GM18951 (cell line): ENCODE data around the gene ATP1A4.
"Not testable (repeated sequence)": the region's sequence is repeated elsewhere in the genome, so short reads cannot be mapped to it uniquely, and the experiment has no call there.

Source experiments
- POLR2A ChIP-seq: IDR thresholded peaks from 4 replicates; pipeline ENCODE4 v1.6.1; 2011; ENCODE audit warnings: mild to moderate bottlenecking; ENCODE audit not compliant: insufficient read length, insufficient read depth; ENCODE audit errors: extremely low read depth
- in situ Hi-C: fragments of 300-500 bp; cut with MboI; formaldehyde crosslinking; loops from one replicate; pipeline ENCODE4 v1.12.0; 2022; ENCODE audit warnings: low sequenced_read_pairs, mixed read lengths, inconsistent platforms; ENCODE audit not compliant: unreplicated experiment

The ATP1A4 gene

DNA sequence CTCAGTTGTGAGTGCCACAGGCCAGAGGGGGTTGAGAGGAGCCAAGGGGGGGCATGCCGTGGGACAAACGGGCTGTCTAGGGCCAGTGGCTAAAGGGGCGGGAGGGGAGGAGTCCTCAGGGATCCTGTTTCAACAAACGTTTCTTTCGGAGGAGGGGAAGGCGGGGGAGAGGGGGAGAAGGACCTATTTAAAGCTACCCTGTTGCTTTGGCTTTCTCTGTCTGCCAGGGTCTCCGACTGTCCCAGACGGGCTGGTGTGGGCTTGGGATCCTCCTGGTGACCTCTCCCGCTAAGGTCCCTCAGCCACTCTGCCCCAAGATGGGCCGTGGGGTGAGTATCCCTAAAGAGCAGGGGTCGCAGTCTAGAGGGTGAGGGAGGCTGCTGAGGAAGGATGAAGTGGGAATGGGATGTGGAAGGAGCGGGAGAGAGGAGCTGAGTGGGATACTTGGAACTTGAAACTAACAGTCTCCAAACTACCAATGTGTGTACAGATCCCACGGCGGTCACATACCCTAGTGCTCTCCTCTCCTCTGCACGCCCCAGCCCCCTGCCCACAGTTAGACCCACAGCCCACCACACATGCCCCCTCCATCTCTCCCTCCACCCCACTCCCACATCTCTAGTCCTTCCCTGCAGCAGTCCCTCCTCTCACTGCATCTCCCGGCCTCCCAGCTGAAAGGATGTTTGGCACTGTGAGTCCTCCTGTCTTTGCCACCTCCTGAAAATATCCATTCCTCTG, 35.7 kb upstream of the ATP1A4 start, which contains the start of gene ATP1A2:
Gene ATP1A2, plus strand, starts transcription at position 215 of the 738 bp plus-strand sequence. Its CDS starts 103 bp downstream, at position 318.
- no peak for TF ChIP-seq POLR2A
- in situ Hi-C loops = loop anchor here (10.0 kb wide), 1 partner anchor 129 kb away; no protein-coding TSS in a partner anchor

DNA sequence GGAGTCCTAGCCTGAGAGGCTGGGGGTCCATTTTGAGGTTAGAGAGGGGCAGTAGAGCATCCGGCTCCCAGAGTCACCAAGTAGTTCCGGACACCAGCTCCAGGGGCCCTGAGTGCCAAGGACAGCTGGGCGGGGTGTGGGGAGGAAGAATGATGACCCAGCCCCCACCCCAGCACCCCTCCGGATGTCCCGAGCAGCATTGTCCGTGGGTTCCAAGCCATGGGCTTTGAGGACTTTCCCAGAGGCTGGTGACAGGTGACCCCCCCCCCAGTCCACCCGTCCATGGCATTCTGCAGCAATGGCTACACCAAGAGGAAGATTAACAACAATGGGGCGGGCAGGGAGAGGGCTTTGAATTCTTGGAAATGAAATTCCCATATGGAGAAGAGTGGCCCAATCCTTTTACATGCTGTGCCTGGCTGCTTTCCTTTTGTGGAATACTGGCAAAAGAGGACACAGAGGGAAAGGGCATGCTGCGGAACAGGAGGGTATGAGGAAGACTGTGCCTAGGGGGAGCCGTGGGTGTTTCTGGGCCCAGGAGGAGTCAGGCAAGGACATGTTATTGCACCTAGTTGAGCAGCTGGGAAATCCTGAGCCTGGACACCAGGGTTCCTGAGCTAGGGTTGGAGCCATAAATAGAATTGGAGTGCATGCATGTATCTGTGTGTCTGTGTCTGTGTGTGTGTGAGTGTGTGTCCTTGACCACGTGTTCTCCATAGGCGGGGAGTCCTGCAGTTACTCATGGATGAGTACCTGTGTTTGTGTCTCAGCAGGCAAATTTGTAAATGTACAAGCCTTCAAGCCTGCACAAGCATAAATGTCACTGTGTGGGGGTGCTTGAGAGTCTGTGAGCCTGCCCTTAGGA, 34.9 kb upstream of the ATP1A4 start:
- no peak for TF ChIP-seq POLR2A
- in situ Hi-C loops = loop anchor here (10.0 kb wide), 1 partner anchor 128 kb away; no protein-coding TSS in a partner anchor

DNA sequence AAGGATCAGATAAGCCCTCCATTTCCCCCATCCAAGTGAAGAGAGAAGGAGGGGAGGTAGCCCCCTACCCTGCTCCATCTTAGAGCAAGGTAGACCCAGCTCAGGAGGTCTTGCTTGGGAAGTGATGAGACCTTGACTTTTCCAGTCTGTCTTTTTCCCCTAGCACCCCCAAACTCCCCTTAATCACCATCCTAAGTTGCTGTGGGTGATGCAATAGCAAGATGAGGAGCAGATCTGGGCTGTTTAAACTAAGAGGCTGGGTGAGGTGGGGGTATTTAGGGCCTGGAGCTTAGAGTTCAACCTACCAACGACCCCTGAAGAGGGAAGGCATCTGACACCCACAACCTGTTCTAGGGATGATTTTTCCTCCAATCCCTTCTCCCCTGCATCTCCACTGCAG, 34.1 kb upstream of the ATP1A4 start:
- TF ChIP-seq POLR2A = no peak
- in situ Hi-C loops = loop anchor here (10.0 kb wide), 1 partner anchor 128 kb away; no protein-coding TSS in a partner anchor

DNA sequence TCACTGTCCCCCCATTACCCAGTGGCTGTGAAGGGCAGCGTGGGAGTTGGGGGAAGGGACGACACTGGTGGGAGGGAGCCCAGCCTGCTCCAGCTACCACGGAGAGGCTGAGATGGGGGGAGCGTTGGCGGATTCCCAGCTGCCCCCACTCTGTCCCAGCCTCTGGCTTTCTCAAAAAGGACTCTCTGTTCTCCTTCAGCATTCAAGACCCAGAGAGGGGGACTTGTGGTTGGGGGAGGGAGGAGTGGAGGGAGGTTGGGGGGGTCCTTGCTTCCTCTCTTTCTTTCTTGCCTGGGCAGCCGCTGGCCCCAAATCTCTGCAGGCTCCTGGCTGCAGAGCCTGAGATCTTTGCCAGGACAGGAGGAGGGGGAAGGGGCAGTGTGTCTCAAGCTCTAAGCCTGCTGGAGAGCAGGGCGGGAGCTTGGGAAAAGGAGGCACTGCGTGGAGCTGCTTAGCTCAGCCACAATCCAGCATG, 33.7 kb upstream of the ATP1A4 start:
- no peak for TF ChIP-seq POLR2A
- in situ Hi-C loops = loop anchor here (10.0 kb wide), 1 partner anchor 127 kb away; no protein-coding TSS in a partner anchor

DNA sequence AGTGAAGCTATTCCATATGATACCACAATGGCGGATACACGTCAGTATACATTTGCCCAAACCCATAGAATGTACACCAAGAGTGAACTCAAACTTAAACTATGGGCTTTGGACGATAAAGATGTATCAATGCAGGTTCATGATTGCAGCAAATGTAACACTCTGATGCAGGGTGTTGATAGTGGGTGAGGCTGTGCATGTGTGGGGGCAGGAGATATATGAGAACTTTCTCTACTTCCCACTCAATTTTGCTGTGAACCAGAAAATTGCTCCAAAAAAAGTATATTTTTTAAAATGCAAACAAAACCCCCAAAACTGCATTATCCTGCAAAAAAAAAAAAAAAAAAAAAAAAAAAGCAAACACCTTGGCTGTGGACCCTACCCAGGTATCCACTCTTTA, 32.5 kb upstream of the ATP1A4 start:
- TF ChIP-seq POLR2A = no peak
- in situ Hi-C loops = loop anchor here (10.0 kb wide), 1 partner anchor 126 kb away; no protein-coding TSS in a partner anchor

DNA sequence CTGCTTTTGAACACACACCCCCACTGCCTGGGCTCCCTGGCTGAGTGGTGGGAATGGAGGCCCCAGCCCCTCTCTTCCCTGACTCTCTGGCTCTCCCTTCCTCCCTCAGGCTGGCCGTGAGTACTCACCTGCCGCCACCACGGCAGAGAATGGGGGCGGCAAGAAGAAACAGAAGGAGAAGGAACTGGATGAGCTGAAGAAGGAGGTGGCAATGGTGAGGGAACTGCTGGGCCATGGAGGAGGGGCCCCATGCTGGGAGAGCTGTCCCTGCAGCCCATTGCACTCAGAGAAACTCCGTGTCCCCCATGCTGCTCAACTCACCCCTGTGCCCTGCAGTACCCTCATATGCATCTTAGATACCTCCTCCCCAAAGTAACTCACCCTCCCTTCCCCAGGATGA, 30.6 kb upstream of the ATP1A4 start:
- no peak for TF ChIP-seq POLR2A
- in situ Hi-C loops = no loop called here

DNA sequence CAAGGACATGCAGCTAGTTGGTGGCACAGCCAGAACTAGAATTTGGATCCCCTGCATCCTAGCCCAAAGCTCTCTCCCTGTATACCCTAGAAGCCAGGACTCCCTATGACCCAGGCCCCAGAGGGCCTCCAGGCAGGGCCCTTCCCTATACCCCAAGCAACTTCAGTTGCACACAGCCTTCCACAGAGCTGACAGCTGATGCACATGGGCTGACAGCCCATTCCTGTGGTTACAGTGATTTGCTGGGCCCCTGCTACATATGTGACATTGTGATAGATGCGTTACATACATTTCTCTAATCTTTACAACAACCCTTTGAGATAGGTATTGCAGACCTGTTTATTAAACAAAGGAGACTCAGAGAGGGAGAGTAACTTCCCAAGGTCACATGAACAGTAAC, 30.0 kb upstream of the ATP1A4 start:
- in situ Hi-C loops = no loop called here
- no peak for TF ChIP-seq POLR2A

DNA sequence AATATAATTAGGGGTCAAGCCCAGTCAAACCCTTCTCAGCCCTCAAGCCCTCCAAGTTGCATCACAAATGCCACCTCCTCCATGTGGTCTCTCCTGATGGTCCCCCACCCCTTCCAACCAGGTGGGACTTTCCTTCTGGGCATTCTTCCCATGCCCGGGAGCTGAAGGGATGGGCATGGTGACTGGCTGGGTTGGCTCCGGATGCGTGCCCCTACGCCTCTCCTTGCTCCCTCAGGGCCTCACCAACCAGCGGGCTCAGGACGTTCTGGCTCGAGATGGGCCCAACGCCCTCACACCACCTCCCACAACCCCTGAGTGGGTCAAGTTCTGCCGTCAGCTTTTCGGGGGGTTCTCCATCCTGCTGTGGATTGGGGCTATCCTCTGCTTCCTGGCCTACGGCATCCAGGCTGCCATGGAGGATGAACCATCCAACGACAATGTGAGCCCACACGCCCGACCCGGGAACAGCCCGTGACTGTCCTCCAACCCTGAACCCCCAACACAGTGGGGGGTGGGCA, 28.4 kb upstream of the ATP1A4 start:
- no peak for TF ChIP-seq POLR2A
- in situ Hi-C loops = no loop called here

DNA sequence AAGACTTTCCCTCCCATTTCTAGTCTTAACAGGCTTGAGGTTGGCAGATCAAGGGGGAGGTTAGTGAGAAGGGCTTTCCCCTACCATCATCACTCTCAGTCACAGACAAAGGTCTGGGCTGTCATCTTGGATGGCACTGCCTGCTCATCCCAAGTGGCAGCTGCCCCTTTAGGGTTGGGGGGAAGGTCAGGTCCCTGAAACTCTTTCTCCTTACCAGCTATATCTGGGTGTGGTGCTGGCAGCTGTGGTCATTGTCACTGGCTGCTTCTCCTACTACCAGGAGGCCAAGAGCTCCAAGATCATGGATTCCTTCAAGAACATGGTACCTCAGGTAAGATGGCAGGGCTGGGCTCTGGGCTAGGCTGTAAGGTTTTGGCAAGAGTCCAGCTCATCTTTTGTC, 27.7 kb upstream of the ATP1A4 start:
- in situ Hi-C loops = no loop called here
- no peak for TF ChIP-seq POLR2A

DNA sequence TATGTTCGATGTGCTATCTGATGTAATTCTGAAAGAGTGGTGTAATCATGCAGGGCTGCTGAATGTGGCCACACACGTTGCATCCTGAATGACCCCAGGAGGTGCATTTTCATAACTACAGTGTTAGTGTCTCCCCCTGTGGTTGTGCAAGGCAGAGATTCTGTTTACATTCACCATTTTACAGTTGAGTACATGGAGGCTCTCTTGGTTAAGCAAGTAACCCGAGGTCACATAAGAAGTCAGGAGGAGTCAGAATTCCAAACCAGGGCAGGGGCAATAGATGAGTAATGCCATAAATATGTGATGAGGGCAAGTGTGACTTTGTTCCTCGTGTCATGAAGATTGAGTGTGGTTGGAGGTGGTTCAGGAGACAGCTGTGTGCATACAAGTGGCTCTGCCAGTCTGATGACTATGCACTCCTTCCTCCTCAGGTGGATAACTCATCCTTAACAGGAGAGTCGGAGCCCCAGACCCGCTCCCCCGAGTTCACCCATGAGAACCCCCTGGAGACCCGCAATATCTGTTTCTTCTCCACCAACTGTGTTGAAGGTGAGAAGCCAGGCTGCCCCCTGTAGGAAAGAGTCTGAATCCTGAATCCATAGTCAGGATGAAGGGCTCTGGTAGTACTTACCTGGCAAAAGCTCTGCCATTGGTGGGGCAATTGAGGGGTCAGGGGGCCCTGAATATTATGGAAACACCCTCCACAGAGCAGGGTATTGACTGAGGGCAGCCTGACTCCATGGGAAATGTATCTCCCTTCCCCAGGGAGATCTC, 26.5 kb upstream of the ATP1A4 start:
- in situ Hi-C loops = no loop called here
- no peak for TF ChIP-seq POLR2A

DNA sequence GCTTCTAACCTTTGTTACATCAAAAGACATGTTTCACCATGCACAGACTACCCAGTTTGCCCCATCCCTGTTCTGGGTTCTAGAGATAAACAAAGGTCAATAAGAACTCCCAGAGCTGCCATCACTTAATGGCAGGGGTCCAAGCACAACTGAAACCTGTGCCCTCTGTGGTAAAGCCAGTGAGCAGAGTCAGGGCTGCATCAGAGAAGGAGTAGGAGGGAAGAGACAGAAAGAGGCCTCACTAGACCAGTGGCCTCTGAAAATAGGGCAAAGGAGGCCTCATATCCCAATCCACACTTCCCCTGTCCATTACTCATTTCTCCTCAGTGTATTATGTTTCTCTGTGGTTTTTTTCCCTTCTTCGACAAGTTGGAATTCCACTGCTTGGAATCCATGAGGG, 25.7 kb upstream of the ATP1A4 start:
- in situ Hi-C loops = no loop called here

DNA sequence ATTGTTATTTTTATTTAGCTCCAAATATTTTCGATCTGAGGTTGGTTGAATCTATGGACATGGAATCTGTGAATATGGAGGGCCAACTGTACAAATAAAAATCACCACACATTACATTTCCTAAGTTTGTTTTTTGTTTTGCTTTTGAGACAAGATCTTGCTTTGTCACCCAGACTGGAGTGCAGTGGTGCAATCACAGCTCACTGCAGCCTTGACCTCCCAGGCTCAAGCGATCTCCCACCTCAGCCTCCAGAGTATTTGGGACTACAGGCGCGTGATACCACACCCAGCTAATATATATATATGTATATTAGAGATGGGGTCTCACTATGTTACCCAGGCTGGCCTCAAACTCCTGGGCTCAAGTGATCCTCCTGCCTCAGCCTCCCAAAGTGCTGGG, 25.1 kb upstream of the ATP1A4 start:
- in situ Hi-C loops = not testable (repeated sequence)

More for the DNA sequence above, 25.7 kb upstream of the ATP1A4 start:
- TF ChIP-seq POLR2A = no peak
